Keratinocyte (primary cell): ENCODE results near the gene CALHM1. TPM values are rescaled to one million over a fixed set of nuclear protein-coding genes. Genes with fewer than 3 reads are reported as not detected.

Experiments
- DNase-seq: peaks from one replicate; pipeline ENCODE4 v3.0.0-alpha.2; 2011; ENCODE audit warnings: low read depth, missing footprints, low spot score
- FAIRE-seq: peaks from 2 replicates; lab custom pipeline; 2011; peaks lifted over from hg19 to GRCh38; lab: Jason Lieb, UNC
- H2AFZ ChIP-seq: 2 replicates; pipeline ENCODE4 v1.6.0; 2012; ENCODE audit warnings: low read length, control low read depth, inconsistent platforms; ENCODE audit not compliant: control insufficient read depth
- H3K27ac ChIP-seq: 2 replicates; pipeline ENCODE4 v1.5.1; 2011; ENCODE audit warnings: low read length; ENCODE audit not compliant: control insufficient read depth, insufficient read depth
- H3K27me3 ChIP-seq: 3 replicates; pipeline ENCODE4 v1.6.0; 2011; ENCODE audit warnings: low read length; ENCODE audit not compliant: control insufficient read depth, insufficient read depth; ENCODE audit errors: extremely low read depth
- H3K36me3 ChIP-seq, 2 experiments: 2 replicates in 1 of 2; 3 replicates in 1 of 2; pipeline ENCODE4 v1.5.1; 2011; ENCODE audit warnings: low read length in 2 of 2, mild to moderate bottlenecking in 1 of 2; ENCODE audit not compliant: control insufficient read depth in 2 of 2, insufficient read depth in 2 of 2; ENCODE audit errors: extremely low read depth in 1 of 2
- H3K4me1 ChIP-seq: 3 replicates; pipeline ENCODE4 v1.5.1; 2011; ENCODE audit warnings: low read length; ENCODE audit not compliant: control insufficient read depth, insufficient read depth; ENCODE audit errors: extremely low read depth
- H3K4me2 ChIP-seq: 3 replicates; pipeline ENCODE4 v1.6.0; 2011; ENCODE audit warnings: low read depth, low read length; ENCODE audit not compliant: control insufficient read depth, insufficient read depth; ENCODE audit errors: extremely low read depth
- H3K4me3 ChIP-seq, 3 experiments: fragments of 200-600 bp in 1 of 3; sonication (generic) in 1 of 3; 2 replicates in 2 of 3; 3 replicates in 1 of 3; pipeline ENCODE4 v1.5.1; 2011 to 2016; ENCODE audit warnings: low read length in 3 of 3, mild to moderate bottlenecking in 3 of 3, control low read depth in 2 of 3, inconsistent platforms in 1 of 3, low read depth in 1 of 3, mixed read lengths in 1 of 3, mixed run types in 1 of 3, moderate library complexity in 1 of 3; ENCODE audit not compliant: control insufficient read depth in 2 of 3, insufficient read depth in 2 of 3; ENCODE audit errors: extremely low read depth in 1 of 3
- H3K79me2 ChIP-seq: 2 replicates; pipeline ENCODE4 v1.6.0; 2012; ENCODE audit warnings: low read length; ENCODE audit not compliant: control insufficient read depth, insufficient read depth
- H3K9ac ChIP-seq: 3 replicates; pipeline ENCODE4 v1.6.0; 2011; ENCODE audit warnings: low read length; ENCODE audit not compliant: control insufficient read depth, insufficient read depth; ENCODE audit errors: extremely low read depth
- H3K9me1 ChIP-seq: 3 replicates; pipeline ENCODE4 v1.6.0; 2011; ENCODE audit warnings: low read length; ENCODE audit not compliant: control insufficient read depth, insufficient read depth; ENCODE audit errors: extremely low read depth
- H3K9me3 ChIP-seq: 2 replicates; pipeline ENCODE4 v1.5.1; 2012; ENCODE audit warnings: low read depth, low read length; ENCODE audit not compliant: control insufficient read depth
- H4K20me1 ChIP-seq: 3 replicates; pipeline ENCODE4 v1.6.0; 2011; ENCODE audit warnings: low read length; ENCODE audit not compliant: control insufficient read depth, insufficient read depth; ENCODE audit errors: extremely low read depth
- CTCF ChIP-seq, 3 experiments: IDR thresholded peaks in 1 of 3; conservative IDR thresholded peaks in 1 of 3; optimal IDR thresholded peaks in 1 of 3; 2 replicates in 2 of 3; 3 replicates in 1 of 3; pipeline versions ENCODE3 to v1.5.1; 2011; ENCODE audit warnings: low read length in 3 of 3, mild to moderate bottlenecking in 3 of 3, moderate library complexity in 2 of 3, control low read depth in 1 of 3, inconsistent platforms in 1 of 3; ENCODE audit not compliant: insufficient read depth in 2 of 3; ENCODE audit errors: extremely low read depth in 1 of 3
- EZH2 ChIP-seq: IDR thresholded peaks from one replicate; pipeline ENCODE4 v1.6.1; 2012; ENCODE audit warnings: inconsistent platforms, mild to moderate bottlenecking, low read length, moderate library complexity
- dilution Hi-C: fragments of 300-500 bp; cut with MboI; formaldehyde crosslinking; loops from one replicate; pipeline ENCODE4 v1.7.0; 2020; ENCODE audit warnings: low sequenced_read_pairs; ENCODE audit not compliant: extremely low pct_ligation_motif_present
- polyA plus RNA-seq, 5 experiments: library from polyadenylated mRNA; depleted of rRNA in 3 of 5; stranded (reverse) in 3 of 5; stranded (forward) in 1 of 5; unstranded in 1 of 5; fragments of >200 nt; gene quantifications; 1 replicate in 1 of 5; 2 replicates in 3 of 5; 3 replicates in 1 of 5; pipeline versions ENCODE4 v1.2.1 to v1.2.3, GENCODE V29; 2011 to 2012; ENCODE audit warnings: missing spikeins in 2 of 5, low read depth in 1 of 5, low replicate concordance in 1 of 5

CALHM1 gene
- polyA plus RNA-seq, 1 donor (not counting 4 experiments of a cell fraction or from before 2014, with no cell fraction given), result not detected

- H3K4me3 ChIP-seq, result no peak overlapping the region
- FAIRE-seq (no peak), DNase-seq (no peak)
- H3K4me1 ChIP-seq, result no peaks in the 10 kb centered on the region
- no peaks in the 10 kb centered on the region for H4K20me1 ChIP-seq
- no peaks in the 10 kb centered on the region for H3K79me2 ChIP-seq
- H2AFZ ChIP-seq, result no peak overlapping the region
- H3K9me1 ChIP-seq, result no peaks in the 10 kb centered on the region
- H3K27me3 ChIP-seq, result peaks cover 42% of the 10 kb centered on the region
- H3K9me3 ChIP-seq, result no peaks in the 10 kb centered on the region
- TF ChIP-seq CTCF (optimal IDR thresholded peaks at IDR 0.05 in 1 of 3, IDR thresholded peaks at IDR 0.05 in 1 of 3, conservative IDR thresholded peaks at IDR 0.05 in 1 of 3; ENCODE audit: extremely low read depth in 1 of 3, insufficient read depth in 2 of 3, low read length in 3 of 3) (no peak), EZH2 (no peak)
- no peak overlapping the region for H3K9ac ChIP-seq
- no peak overlapping the region for H3K4me2 ChIP-seq
- H3K27ac ChIP-seq, result no peak overlapping the region
- H3K36me3 ChIP-seq, result no peaks in the 10 kb centered on the region
- dilution Hi-C loops, result no loop called here
Observed at GRCh38 chr10:103502849-103503660, 44.4 kb upstream of the CALHM1 start.

- Histone ChIP-seq H3K36me3 (no peaks in the 10 kb centered on the region), H3K79me2 (no peaks in the 10 kb centered on the region), H4K20me1 (no peaks in the 10 kb centered on the region), H3K27me3 (peaks cover 47% of the 10 kb centered on the region), H3K9me1 (no peaks in the 10 kb centered on the region), H3K9me3 (no peaks in the 10 kb centered on the region), H2AFZ (no peak overlapping the region), H3K4me1 (no peaks in the 10 kb centered on the region), H3K27ac (no peak overlapping the region), H3K9ac (no peak overlapping the region), H3K4me2 (no peak overlapping the region), H3K4me3 (no peak overlapping the region)
- dilution Hi-C loops, result no loop called here
- FAIRE-seq, result no peak
- TF ChIP-seq CTCF (optimal IDR thresholded peaks at IDR 0.05 in 1 of 3, IDR thresholded peaks at IDR 0.05 in 1 of 3, conservative IDR thresholded peaks at IDR 0.05 in 1 of 3; ENCODE audit: extremely low read depth in 1 of 3, insufficient read depth in 2 of 3, low read length in 3 of 3) (no peak), EZH2 (no peak)
- DNase-seq, result no peak
Observed at GRCh38 chr10:103501186-103501585, 42.5 kb upstream of the CALHM1 start.
